CD14-positive monocyte (primary cell): ENCODE measurements around the gene TIPARP. TPM values are rescaled to one million over a fixed set of nuclear protein-coding genes. Genes with fewer than 3 reads are reported as not detected.

Experiments used
- DNase-seq, 3 donors: peaks; one replicate each; pipeline ENCODE4 v3.0.0-alpha.2; 2011 to 2022
- H2AFZ ChIP-seq: 2 replicates; pipeline ENCODE4 v1.6.0; 2012; ENCODE audit warnings: mild to moderate bottlenecking, low read depth, low read length, inconsistent platforms; ENCODE audit not compliant: insufficient read depth, poor library complexity, severe bottlenecking
- H3K27ac ChIP-seq, 2 donors: 1 replicate in 1 of 2; 2 replicates in 1 of 2; pipeline ENCODE4 v1.5.1; 2012 to 2013; ENCODE audit warnings: low read length in 2 of 2, control low read depth in 1 of 2, inconsistent platforms in 1 of 2, low read depth in 1 of 2, mild to moderate bottlenecking in 1 of 2
- H3K27me3 ChIP-seq, 2 donors: one replicate each; pipeline versions ENCODE4 v1.6.0 to v1.6.1; 2011 to 2013; ENCODE audit warnings: low read length in 2 of 2; ENCODE audit not compliant: control insufficient read depth in 2 of 2, insufficient read depth in 2 of 2
- H3K36me3 ChIP-seq, 2 donors: replicated peaks in 1 of 2; 1 replicate in 1 of 2; 2 replicates in 1 of 2; pipeline versions ENCODE4 v1.5.1 to v1.6.1; 2012 to 2013; ENCODE audit warnings: low read length in 2 of 2, control low read depth in 1 of 2, inconsistent platforms in 1 of 2, mild to moderate bottlenecking in 1 of 2; ENCODE audit not compliant: insufficient read depth in 2 of 2, control insufficient read depth in 1 of 2
- H3K4me1 ChIP-seq, 2 donors: 1 replicate in 1 of 2; 2 replicates in 1 of 2; pipeline versions ENCODE4 v1.5.1 to v1.6.1; 2012 to 2013; ENCODE audit warnings: low read length in 2 of 2, control low read depth in 1 of 2, inconsistent platforms in 1 of 2, mild to moderate bottlenecking in 1 of 2, moderate library complexity in 1 of 2; ENCODE audit not compliant: insufficient read depth in 2 of 2, control insufficient read depth in 1 of 2
- H3K4me2 ChIP-seq: replicated peaks from 2 replicates; pipeline ENCODE3; 2012; ENCODE audit warnings: low read length, moderate library complexity, mild to moderate bottlenecking; ENCODE audit not compliant: poor library complexity, severe bottlenecking; ENCODE audit errors: extremely low read depth
- H3K4me3 ChIP-seq, 3 experiments: fragments of 200-600 bp in 1 of 3; sonication (generic) in 1 of 3; replicated peaks in 1 of 3; 1 replicate in 2 of 3; 2 replicates in 1 of 3; pipeline ENCODE4 v1.5.1; 2011 to 2013; ENCODE audit warnings: low read length in 3 of 3, mild to moderate bottlenecking in 3 of 3, control low read depth in 2 of 3, low read depth in 2 of 3, inconsistent platforms in 1 of 3, moderate library complexity in 1 of 3
- H3K79me2 ChIP-seq: 2 replicates; pipeline ENCODE4 v1.6.0; 2012; ENCODE audit warnings: mild to moderate bottlenecking, control low read depth, inconsistent platforms, low read length, moderate library complexity; ENCODE audit not compliant: insufficient read depth
- H3K9ac ChIP-seq: 2 replicates; pipeline ENCODE4 v1.6.0; 2017; ENCODE audit warnings: low read length, mild to moderate bottlenecking; ENCODE audit not compliant: insufficient read depth, poor library complexity, severe bottlenecking
- H3K9me3 ChIP-seq, 2 donors: replicated peaks in 1 of 2; 1 replicate in 1 of 2; 2 replicates in 1 of 2; pipeline versions ENCODE4 v1.5.1 to v1.6.1; 2012 to 2013; ENCODE audit warnings: low read length in 2 of 2, control low read depth in 1 of 2; ENCODE audit not compliant: control insufficient read depth in 1 of 2, insufficient read depth in 1 of 2
- H4K20me1 ChIP-seq: 2 replicates; pipeline ENCODE4 v1.6.0; 2012; ENCODE audit warnings: mild to moderate bottlenecking, low read length, control low read depth, moderate library complexity; ENCODE audit not compliant: insufficient read depth
- H3K27ac Mint-ChIP-seq, 7 donors: one replicate each; pipeline ENCODE4 v1.8.0; 2020; ENCODE audit warnings: mild to moderate bottlenecking in 7 of 7, mixed read lengths in 7 of 7, moderate library complexity in 6 of 7, inconsistent platforms in 2 of 7
- H3K27me3 Mint-ChIP-seq, 3 donors: one replicate each; pipeline ENCODE4 v1.8.0; 2021 to 2022; ENCODE audit warnings: low read depth in 3 of 3, mild to moderate bottlenecking in 3 of 3, mixed read lengths in 3 of 3, moderate library complexity in 3 of 3, inconsistent platforms in 1 of 3
- H3K36me3 Mint-ChIP-seq, 2 donors: one replicate each; pipeline ENCODE4 v1.8.0; 2020; ENCODE audit warnings: mixed read lengths in 2 of 2, inconsistent platforms in 1 of 2, mild to moderate bottlenecking in 1 of 2
- H3K4me1 Mint-ChIP-seq: one replicate; pipeline ENCODE4 v1.8.0; 2020; ENCODE audit warnings: mild to moderate bottlenecking, mixed read lengths
- H3K4me3 Mint-ChIP-seq, 2 donors: one replicate each; pipeline ENCODE4 v1.8.0; 2020; ENCODE audit warnings: mild to moderate bottlenecking in 2 of 2, mixed read lengths in 2 of 2, moderate library complexity in 1 of 2
- H3K9me3 Mint-ChIP-seq, 7 donors: one replicate each; pipeline ENCODE4 v1.8.0; 2020 to 2022; ENCODE audit warnings: mixed read lengths in 7 of 7, mild to moderate bottlenecking in 6 of 7, moderate library complexity in 6 of 7, inconsistent platforms in 2 of 7
- WGBS: methylation state at CpG from one replicate; pipeline ENCODE4 v1.1.5; 2013; ENCODE audit warnings: missing lambda C conversion rate; ENCODE audit not compliant: insufficient coverage; 5-methylcytosine and 5-hydroxymethylcytosine counted together
- intact Hi-C, 2 donors: fragments of 100-400 bp; cut with micrococcal nuclease; formaldehyde crosslinking; loops; one replicate each; pipeline versions ENCODE4 v1.15.0 to v1.15.1; 2023
- polyA plus RNA-seq, 3 donors: library from polyadenylated mRNA; depleted of rRNA in 1 of 3; unstranded in 2 of 3; stranded (reverse) in 1 of 3; fragments of 300-500 nt in 2 of 3; fragments of >200 nt in 1 of 3; fragmentation: Illumina TruSeq in 2 of 3; gene quantifications; 1 replicate in 2 of 3; 2 replicates in 1 of 3; pipeline ENCODE4 v1.2.3, GENCODE V29; 2012 to 2021
- TF ChIP-seq, protein P1 (sequence below): fragments of 200-600 bp; IDR thresholded peaks from one replicate; pipeline ENCODE4 v1.8.0; 2022; ENCODE audit warnings: antibody characterized with exemption, mild to moderate bottlenecking

TIPARP gene
- polyA plus RNA-seq, 3 donors = 12.7 to 42.5 (median 16.7) TPM

DNA sequence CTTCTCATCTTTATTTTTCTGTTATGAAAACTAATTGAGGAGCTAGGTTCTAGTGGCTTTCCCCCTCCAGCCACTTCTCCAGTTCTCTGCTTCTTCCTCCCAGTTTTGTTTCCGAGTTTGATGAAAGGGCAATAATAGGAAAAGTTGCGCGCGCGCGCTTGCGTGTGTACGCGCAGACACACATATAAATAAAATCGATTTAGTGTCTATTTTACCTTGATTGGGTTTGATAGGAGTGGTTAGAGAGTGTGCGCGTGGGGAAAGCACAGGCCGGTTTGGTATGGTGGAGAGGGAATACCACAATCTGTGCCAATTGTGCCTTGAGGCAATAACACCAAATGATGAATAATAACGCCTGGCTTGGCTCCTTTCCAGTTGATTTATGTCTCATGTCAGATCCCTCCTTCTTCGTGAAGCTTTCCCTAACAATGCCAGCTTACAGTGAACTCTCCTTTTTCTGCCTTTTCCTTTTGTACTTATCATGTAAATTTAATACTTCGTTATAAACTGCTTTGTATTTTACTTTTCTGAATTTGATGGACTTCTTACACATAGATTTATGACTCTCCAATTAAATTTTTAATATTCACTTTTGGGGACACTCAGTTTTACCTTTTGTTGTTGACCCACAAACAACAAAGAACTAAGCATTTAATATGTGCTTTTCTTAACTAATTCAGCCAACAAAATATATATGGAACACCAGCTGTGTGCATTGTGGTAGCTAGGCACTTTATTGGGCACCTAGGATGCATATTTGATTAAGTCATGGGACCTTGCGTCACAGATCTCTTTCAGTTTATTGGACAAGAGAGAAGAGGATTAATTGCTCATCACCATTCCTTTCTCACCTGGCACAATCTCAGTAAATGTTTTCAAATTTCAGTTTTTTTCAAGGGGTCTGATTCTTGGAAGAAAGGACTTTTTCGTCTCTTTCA, 1.7 kb downstream of the TIPARP start:
- Mint-ChIP-seq H3K36me3 (peaks cover 18 to 23% of the 10 kb centered on the region in 2 donors), H3K9me3 (peaks cover 0 to 3% (median 0%) of the 10 kb centered on the region in 7 donors)
- 0% methylated on average over 4 of the region's 18 CpGs for WGBS

More for the DNA sequence above, 1.7 kb downstream of the TIPARP start:
- Histone ChIP-seq H3K27me3 (no peaks in the 10 kb centered on the region), H3K9ac (peak overlapping the region; percentile 96), H3K4me3 (peak overlapping the region; percentile 74 to 93 (median 78)), H4K20me1 (peaks cover 67% of the 10 kb centered on the region), H3K4me2 (peak overlapping the region; percentile 80), H3K9me3 (no peaks in the 10 kb centered on the region), H3K27ac (peak overlapping the region; percentile 73 to 94), H3K36me3 (peaks cover 17 to 27% of the 10 kb centered on the region in 2 donors), H3K4me1 (peaks cover 43 to 66% of the 10 kb centered on the region in 2 donors), H3K79me2 (peaks cover 59% of the 10 kb centered on the region), H2AFZ (no peak overlapping the region)
- TF ChIP-seq, protein P1, sequence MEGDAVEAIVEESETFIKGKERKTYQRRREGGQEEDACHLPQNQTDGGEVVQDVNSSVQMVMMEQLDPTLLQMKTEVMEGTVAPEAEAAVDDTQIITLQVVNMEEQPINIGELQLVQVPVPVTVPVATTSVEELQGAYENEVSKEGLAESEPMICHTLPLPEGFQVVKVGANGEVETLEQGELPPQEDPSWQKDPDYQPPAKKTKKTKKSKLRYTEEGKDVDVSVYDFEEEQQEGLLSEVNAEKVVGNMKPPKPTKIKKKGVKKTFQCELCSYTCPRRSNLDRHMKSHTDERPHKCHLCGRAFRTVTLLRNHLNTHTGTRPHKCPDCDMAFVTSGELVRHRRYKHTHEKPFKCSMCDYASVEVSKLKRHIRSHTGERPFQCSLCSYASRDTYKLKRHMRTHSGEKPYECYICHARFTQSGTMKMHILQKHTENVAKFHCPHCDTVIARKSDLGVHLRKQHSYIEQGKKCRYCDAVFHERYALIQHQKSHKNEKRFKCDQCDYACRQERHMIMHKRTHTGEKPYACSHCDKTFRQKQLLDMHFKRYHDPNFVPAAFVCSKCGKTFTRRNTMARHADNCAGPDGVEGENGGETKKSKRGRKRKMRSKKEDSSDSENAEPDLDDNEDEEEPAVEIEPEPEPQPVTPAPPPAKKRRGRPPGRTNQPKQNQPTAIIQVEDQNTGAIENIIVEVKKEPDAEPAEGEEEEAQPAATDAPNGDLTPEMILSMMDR = no peak
- intact Hi-C loops = loop anchor here (5.0 to 10.0 kb wide), 6 partner anchors 121 to 471 kb away; partner anchors contain the start of genes LEKR1 (in 1 of the 2) and SSR3 (in 1 of the 2)
- peak overlapping the region; percentile 59 to 95 (median 90) for H3K27ac Mint-ChIP-seq
- peak overlapping the region; percentile 95 to 98 for H3K4me3 Mint-ChIP-seq
- H3K4me1 Mint-ChIP-seq = peaks cover 69% of the 10 kb centered on the region
- H3K27me3 Mint-ChIP-seq = peaks cover 0 to 1% (median 0%) of the 10 kb centered on the region in 3 donors
- peak; percentile 64 to 85 (median 84) for DNase-seq
